ENCODE data around the gene VPS51.

VPS51 gene

GRCh38 chr11:65057526-65057925 is 38.5 kb upstream of the VPS51 start:
- H3K4me1 ChIP-seq (ENCODE audit: insufficient read depth, insufficient read length), result peaks cover 4% of the 10 kb centered on the region
- no peaks in the 10 kb centered on the region for H3K9me3 ChIP-seq (ENCODE audit: insufficient read depth, low read length)
- H3K36me3 ChIP-seq (ENCODE audit: insufficient read depth, insufficient read length, low read length), result no peaks in the 10 kb centered on the region
- TF ChIP-seq ZNF274 (IDR thresholded peaks at IDR 0.05; ENCODE audit: low read depth, low read length) (no peak), SUZ12 (IDR thresholded peaks at IDR 0.05; ENCODE audit: extremely low read depth, insufficient read depth, insufficient read length) (no peak), YY1 (IDR thresholded peaks at IDR 0.05; ENCODE audit: insufficient read depth, insufficient read length) (no peak)
- no peak overlapping the region for H3K4me3 ChIP-seq (ENCODE audit: insufficient read length, low read depth)
- H3K9ac ChIP-seq (ENCODE audit: insufficient read length, low read depth), result no peak overlapping the region
- H3K27me3 ChIP-seq (ENCODE audit: insufficient read depth, insufficient read length), result no peaks in the 10 kb centered on the region
- DNase-seq (ENCODE audit: low read depth, low spot score), result no peak

- no peaks in the 10 kb centered on the region for H3K36me3 ChIP-seq (ENCODE audit: insufficient read depth, insufficient read length, low read length)
- H3K9ac ChIP-seq (ENCODE audit: insufficient read length, low read depth), result no peak overlapping the region
- H3K9me3 ChIP-seq (ENCODE audit: insufficient read depth, low read length), result no peaks in the 10 kb centered on the region
- no peaks in the 10 kb centered on the region for H3K27me3 ChIP-seq (ENCODE audit: insufficient read depth, insufficient read length)
- H3K4me1 ChIP-seq (ENCODE audit: insufficient read depth, insufficient read length), result peaks cover 2% of the 10 kb centered on the region
- no peak for DNase-seq (ENCODE audit: low read depth, low spot score)
- TF ChIP-seq ZNF274 (IDR thresholded peaks at IDR 0.05; ENCODE audit: low read depth, low read length), result no peak
- TF ChIP-seq SUZ12 (IDR thresholded peaks at IDR 0.05; ENCODE audit: extremely low read depth, insufficient read depth, insufficient read length), result no peak
- no peak for TF ChIP-seq YY1 (IDR thresholded peaks at IDR 0.05; ENCODE audit: insufficient read depth, insufficient read length)
- H3K4me3 ChIP-seq (ENCODE audit: insufficient read length, low read depth), result no peak overlapping the region
Measured at GRCh38 chr11:65058012-65058411, 38.0 kb upstream of the VPS51 start.

- Histone ChIP-seq H3K27me3 (ENCODE audit: insufficient read depth, insufficient read length) (no peaks in the 10 kb centered on the region), H3K9ac (ENCODE audit: insufficient read length, low read depth) (no peak within 1 kb of the TSS), H3K36me3 (ENCODE audit: insufficient read depth, insufficient read length, low read length) (no peaks in the 10 kb centered on the region), H3K4me1 (ENCODE audit: insufficient read depth, insufficient read length) (peaks cover 2% of the 10 kb centered on the region), H3K9me3 (ENCODE audit: insufficient read depth, low read length) (no peaks in the 10 kb centered on the region), H3K4me3 (ENCODE audit: insufficient read length, low read depth) (no peak within 1 kb of the TSS)
- DNase-seq (ENCODE audit: low read depth, low spot score), result no peak
- TF ChIP-seq SUZ12 (IDR thresholded peaks at IDR 0.05; ENCODE audit: extremely low read depth, insufficient read depth, insufficient read length) (no peak), YY1 (IDR thresholded peaks at IDR 0.05; ENCODE audit: insufficient read depth, insufficient read length) (no peak), ZNF274 (IDR thresholded peaks at IDR 0.05; ENCODE audit: low read depth, low read length) (no peak)
Measured at GRCh38 chr11:65058419-65059054, 37.5 kb upstream of the VPS51 start, which contains the start of gene NAALADL1. Gene NAALADL1, minus strand, starts transcription at chr11:65058553. Its CDS starts 32 bp downstream, at chr11:65058521.

GRCh38 chr11:65059523-65059922 is 36.5 kb upstream of the VPS51 start:
- Histone ChIP-seq H3K9me3 (ENCODE audit: insufficient read depth, low read length) (no peaks in the 10 kb centered on the region), H3K9ac (ENCODE audit: insufficient read length, low read depth) (no peak overlapping the region), H3K27me3 (ENCODE audit: insufficient read depth, insufficient read length) (no peaks in the 10 kb centered on the region), H3K4me1 (ENCODE audit: insufficient read depth, insufficient read length) (peaks cover 3% of the 10 kb centered on the region), H3K4me3 (ENCODE audit: insufficient read length, low read depth) (no peak overlapping the region), H3K36me3 (ENCODE audit: insufficient read depth, insufficient read length, low read length) (no peaks in the 10 kb centered on the region)
- TF ChIP-seq SUZ12 (IDR thresholded peaks at IDR 0.05; ENCODE audit: extremely low read depth, insufficient read depth, insufficient read length) (no peak), YY1 (IDR thresholded peaks at IDR 0.05; ENCODE audit: insufficient read depth, insufficient read length) (no peak), ZNF274 (IDR thresholded peaks at IDR 0.05; ENCODE audit: low read depth, low read length) (no peak)
- DNase-seq (ENCODE audit: low read depth, low spot score), result no peak

GRCh38 chr11:65059959-65060824 is 35.8 kb upstream of the VPS51 start:
- peaks cover 3% of the 10 kb centered on the region for H3K4me1 ChIP-seq (ENCODE audit: insufficient read depth, insufficient read length)
- no peaks in the 10 kb centered on the region for H3K27me3 ChIP-seq (ENCODE audit: insufficient read depth, insufficient read length)
- no peak overlapping the region for H3K4me3 ChIP-seq (ENCODE audit: insufficient read length, low read depth)
- H3K9me3 ChIP-seq (ENCODE audit: insufficient read depth, low read length), result no peaks in the 10 kb centered on the region
- TF ChIP-seq YY1 (IDR thresholded peaks at IDR 0.05; ENCODE audit: insufficient read depth, insufficient read length) (no peak), SUZ12 (IDR thresholded peaks at IDR 0.05; ENCODE audit: extremely low read depth, insufficient read depth, insufficient read length) (no peak), ZNF274 (IDR thresholded peaks at IDR 0.05; ENCODE audit: low read depth, low read length) (no peak)
- H3K36me3 ChIP-seq (ENCODE audit: insufficient read depth, insufficient read length, low read length), result no peaks in the 10 kb centered on the region
- DNase-seq (ENCODE audit: low read depth, low spot score), result no peak
- H3K9ac ChIP-seq (ENCODE audit: insufficient read length, low read depth), result no peak overlapping the region

GRCh38 chr11:65060913-65061408 is 35.1 kb upstream of the VPS51 start:
- TF ChIP-seq SUZ12 (IDR thresholded peaks at IDR 0.05; ENCODE audit: extremely low read depth, insufficient read depth, insufficient read length) (no peak), ZNF274 (IDR thresholded peaks at IDR 0.05; ENCODE audit: low read depth, low read length) (no peak), YY1 (IDR thresholded peaks at IDR 0.05; ENCODE audit: insufficient read depth, insufficient read length) (no peak)
- Histone ChIP-seq H3K4me3 (ENCODE audit: insufficient read length, low read depth) (no peak overlapping the region), H3K4me1 (ENCODE audit: insufficient read depth, insufficient read length) (peaks cover 4% of the 10 kb centered on the region), H3K36me3 (ENCODE audit: insufficient read depth, insufficient read length, low read length) (no peaks in the 10 kb centered on the region), H3K27me3 (ENCODE audit: insufficient read depth, insufficient read length) (no peaks in the 10 kb centered on the region), H3K9ac (ENCODE audit: insufficient read length, low read depth) (no peak overlapping the region), H3K9me3 (ENCODE audit: insufficient read depth, low read length) (no peaks in the 10 kb centered on the region)
- no peak for DNase-seq (ENCODE audit: low read depth, low spot score)

GRCh38 chr11:65063532-65063931 is 32.5 kb upstream of the VPS51 start:
- Histone ChIP-seq H3K27me3 (ENCODE audit: insufficient read depth, insufficient read length) (no peaks in the 10 kb centered on the region), H3K36me3 (ENCODE audit: insufficient read depth, insufficient read length, low read length) (no peaks in the 10 kb centered on the region), H3K4me3 (ENCODE audit: insufficient read length, low read depth) (no peak overlapping the region), H3K9me3 (ENCODE audit: insufficient read depth, low read length) (no peaks in the 10 kb centered on the region), H3K9ac (ENCODE audit: insufficient read length, low read depth) (no peak overlapping the region), H3K4me1 (ENCODE audit: insufficient read depth, insufficient read length) (peaks cover 17% of the 10 kb centered on the region)
- TF ChIP-seq YY1 (IDR thresholded peaks at IDR 0.05; ENCODE audit: insufficient read depth, insufficient read length) (no peak), ZNF274 (IDR thresholded peaks at IDR 0.05; ENCODE audit: low read depth, low read length) (no peak), SUZ12 (IDR thresholded peaks at IDR 0.05; ENCODE audit: extremely low read depth, insufficient read depth, insufficient read length) (no peak)
- no peak for DNase-seq (ENCODE audit: low read depth, low spot score)

Data from NT2/D1 (cell line).